ENCODE results near the gene CLCN4. TPM values are rescaled to one million over a fixed set of nuclear protein-coding genes. Genes with fewer than 3 reads are reported as not detected.

The CLCN4 gene
- total and polyA plus RNA-seq, 4 experiments from 2014 or later, result 0.28 to 0.29 TPM; not detected in 2

- Histone ChIP-seq H3K27me3 (ENCODE audit: insufficient read depth, low read length) (no peaks in the 10 kb centered on the region), H3K4me3 (ENCODE audit: low read length in 2 of 2) (no peak overlapping the region), H3K36me3 (ENCODE audit: insufficient read depth, low read length) (no peaks in the 10 kb centered on the region), H3K4me1 (ENCODE audit: insufficient read depth, low read length) (no peaks in the 10 kb centered on the region), H3K9me3 (ENCODE audit: control insufficient read depth in 1 of 2, low read length in 2 of 2) (no peaks in the 10 kb centered on the region), H3K27ac (ENCODE audit: low read depth, low read length) (no peak overlapping the region)
- peaks cover 3 to 6% of the 10 kb centered on the region in 2 donors for H3K27me3 Mint-ChIP-seq
- ChIA-PET POLR2A (ENCODE audit: partially characterized antibody) (no interaction called here), CTCF (ENCODE audit: partially characterized antibody) (no interaction called here)
- H3K4me1 Mint-ChIP-seq, result peaks cover 0 to 5% (median 1%) of the 10 kb centered on the region in 4 donors
- DNase-seq, result no peak
- H3K9me3 Mint-ChIP-seq, result peaks cover 0 to 1% (median 0%) of the 10 kb centered on the region in 8 donors
- H3K27ac Mint-ChIP-seq, result no peak overlapping the region
- no peaks in the 10 kb centered on the region for H3K36me3 Mint-ChIP-seq
- intact Hi-C loops (cut with micrococcal nuclease), result no loop called here
- H3K4me3 Mint-ChIP-seq, result no peak overlapping the region
Observed at GRCh38 chrX:10203617-10204016, 46.8 kb downstream of the CLCN4 start.

GRCh38 chrX:10206317-10206716 lies 49.5 kb downstream of the CLCN4 start:
- Histone ChIP-seq H3K4me1 (ENCODE audit: insufficient read depth, low read length) (no peaks in the 10 kb centered on the region), H3K27me3 (ENCODE audit: insufficient read depth, low read length) (no peaks in the 10 kb centered on the region), H3K9me3 (ENCODE audit: control insufficient read depth in 1 of 2, low read length in 2 of 2) (no peaks in the 10 kb centered on the region), H3K4me3 (ENCODE audit: low read length in 2 of 2) (no peak overlapping the region), H3K27ac (ENCODE audit: low read depth, low read length) (no peak overlapping the region), H3K36me3 (ENCODE audit: insufficient read depth, low read length) (no peaks in the 10 kb centered on the region)
- DNase-seq, result no peak
- H3K4me1 Mint-ChIP-seq, result no peaks in the 10 kb centered on the region
- H3K9me3 Mint-ChIP-seq, result peaks cover 0 to 1% (median 0%) of the 10 kb centered on the region in 8 donors
- H3K36me3 Mint-ChIP-seq, result no peaks in the 10 kb centered on the region
- no peak overlapping the region for H3K27ac Mint-ChIP-seq
- ChIA-PET CTCF (ENCODE audit: partially characterized antibody) (interaction anchor here (1.2 kb wide), 1 partner anchor 16 kb away, joined by 3 read pairs; no protein-coding TSS in a partner anchor), POLR2A (ENCODE audit: partially characterized antibody) (no interaction called here)
- H3K4me3 Mint-ChIP-seq, result no peak overlapping the region
- intact Hi-C loops (cut with micrococcal nuclease), result no loop called here
- H3K27me3 Mint-ChIP-seq, result peaks cover 0 to 2% of the 10 kb centered on the region in 2 donors

GRCh38 chrX:10208281-10208856 lies 51.6 kb downstream of the CLCN4 start:
- CTCF ChIA-PET (ENCODE audit: partially characterized antibody), result interaction anchor here (0.6 kb wide), 1 partner anchor 929 kb away, joined by 3 read pairs; no protein-coding TSS in a partner anchor
- Histone ChIP-seq H3K27ac (ENCODE audit: low read depth, low read length) (no peak overlapping the region), H3K4me3 (ENCODE audit: low read length in 2 of 2) (no peak overlapping the region), H3K4me1 (ENCODE audit: insufficient read depth, low read length) (no peaks in the 10 kb centered on the region), H3K27me3 (ENCODE audit: insufficient read depth, low read length) (no peaks in the 10 kb centered on the region), H3K36me3 (ENCODE audit: insufficient read depth, low read length) (no peaks in the 10 kb centered on the region), H3K9me3 (ENCODE audit: control insufficient read depth in 1 of 2, low read length in 2 of 2) (no peaks in the 10 kb centered on the region)
- Mint-ChIP-seq H3K4me1 (no peaks in the 10 kb centered on the region), H3K9me3 (peaks cover 0 to 1% (median 0%) of the 10 kb centered on the region in 8 donors), H3K4me3 (no peak overlapping the region), H3K27me3 (peaks cover 0 to 2% of the 10 kb centered on the region in 2 donors), H3K27ac (no peak overlapping the region), H3K36me3 (no peaks in the 10 kb centered on the region)
- intact Hi-C loops (cut with micrococcal nuclease), result no loop called here
- POLR2A ChIA-PET (ENCODE audit: partially characterized antibody), result no interaction called here
- no peak for DNase-seq

GRCh38 chrX:10208953-10209352 lies 52.2 kb downstream of the CLCN4 start:
- ChIA-PET POLR2A (ENCODE audit: partially characterized antibody) (no interaction called here), CTCF (ENCODE audit: partially characterized antibody) (interaction anchor here (0.6 kb wide), 2 partner anchors 20 to 929 kb away, joined by 3 to 4 read pairs; no protein-coding TSS in a partner anchor)
- Mint-ChIP-seq H3K9me3 (peaks cover 0 to 1% (median 0%) of the 10 kb centered on the region in 8 donors), H3K27ac (no peak overlapping the region), H3K27me3 (peaks cover 0 to 2% of the 10 kb centered on the region in 2 donors), H3K36me3 (no peaks in the 10 kb centered on the region), H3K4me3 (no peak overlapping the region), H3K4me1 (no peaks in the 10 kb centered on the region)
- Histone ChIP-seq H3K9me3 (ENCODE audit: control insufficient read depth in 1 of 2, low read length in 2 of 2) (no peaks in the 10 kb centered on the region), H3K4me3 (ENCODE audit: low read length in 2 of 2) (no peak overlapping the region), H3K27me3 (ENCODE audit: insufficient read depth, low read length) (no peaks in the 10 kb centered on the region), H3K27ac (ENCODE audit: low read depth, low read length) (no peak overlapping the region), H3K36me3 (ENCODE audit: insufficient read depth, low read length) (no peaks in the 10 kb centered on the region), H3K4me1 (ENCODE audit: insufficient read depth, low read length) (no peaks in the 10 kb centered on the region)
- DNase-seq, result no peak
- intact Hi-C loops (cut with micrococcal nuclease), result no loop called here

- Mint-ChIP-seq H3K36me3 (no peaks in the 10 kb centered on the region), H3K27ac (no peak overlapping the region), H3K9me3 (no peaks in the 10 kb centered on the region), H3K4me3 (no peak overlapping the region), H3K4me1 (no peaks in the 10 kb centered on the region), H3K27me3 (no peaks in the 10 kb centered on the region)
- intact Hi-C loops (cut with micrococcal nuclease), result no loop called here
- no peaks in the 10 kb centered on the region for H3K27me3 ChIP-seq (ENCODE audit: insufficient read depth, low read length)
- H3K9me3 ChIP-seq (ENCODE audit: control insufficient read depth in 1 of 2, low read length in 2 of 2), result no peaks in the 10 kb centered on the region
- CTCF ChIA-PET (ENCODE audit: partially characterized antibody), result no interaction called here
- no peak overlapping the region for H3K4me3 ChIP-seq (ENCODE audit: low read length in 2 of 2)
- POLR2A ChIA-PET (ENCODE audit: partially characterized antibody), result no interaction called here
- H3K36me3 ChIP-seq (ENCODE audit: insufficient read depth, low read length), result no peaks in the 10 kb centered on the region
- no peak overlapping the region for H3K27ac ChIP-seq (ENCODE audit: low read depth, low read length)
- no peaks in the 10 kb centered on the region for H3K4me1 ChIP-seq (ENCODE audit: insufficient read depth, low read length)
- DNase-seq, result no peak
Observed at GRCh38 chrX:10212395-10212794, 55.6 kb downstream of the CLCN4 start.

GRCh38 chrX:10213716-10214115 lies 56.9 kb downstream of the CLCN4 start:
- CTCF ChIA-PET (ENCODE audit: partially characterized antibody), result no interaction called here
- Mint-ChIP-seq H3K4me3 (no peak overlapping the region), H3K36me3 (no peaks in the 10 kb centered on the region), H3K27me3 (no peaks in the 10 kb centered on the region), H3K27ac (no peak overlapping the region), H3K9me3 (no peaks in the 10 kb centered on the region), H3K4me1 (no peaks in the 10 kb centered on the region)
- Histone ChIP-seq H3K27ac (ENCODE audit: low read depth, low read length) (no peak overlapping the region), H3K4me1 (ENCODE audit: insufficient read depth, low read length) (no peaks in the 10 kb centered on the region), H3K9me3 (ENCODE audit: control insufficient read depth in 1 of 2, low read length in 2 of 2) (no peaks in the 10 kb centered on the region), H3K36me3 (ENCODE audit: insufficient read depth, low read length) (no peaks in the 10 kb centered on the region), H3K27me3 (ENCODE audit: insufficient read depth, low read length) (no peaks in the 10 kb centered on the region), H3K4me3 (ENCODE audit: low read length in 2 of 2) (no peak overlapping the region)
- intact Hi-C loops (cut with micrococcal nuclease), result no loop called here
- no peak for DNase-seq
- POLR2A ChIA-PET (ENCODE audit: partially characterized antibody), result no interaction called here

- Mint-ChIP-seq H3K4me1 (no peaks in the 10 kb centered on the region), H3K27ac (no peak overlapping the region), H3K9me3 (peaks cover 0 to 2% (median 0%) of the 10 kb centered on the region in 8 donors), H3K27me3 (no peaks in the 10 kb centered on the region), H3K36me3 (no peaks in the 10 kb centered on the region), H3K4me3 (no peak overlapping the region)
- no peaks in the 10 kb centered on the region for H3K4me1 ChIP-seq (ENCODE audit: insufficient read depth, low read length)
- H3K27ac ChIP-seq (ENCODE audit: low read depth, low read length), result no peak overlapping the region
- DNase-seq, result no peak
- no peaks in the 10 kb centered on the region for H3K36me3 ChIP-seq (ENCODE audit: insufficient read depth, low read length)
- ChIA-PET POLR2A (ENCODE audit: partially characterized antibody) (no interaction called here), CTCF (ENCODE audit: partially characterized antibody) (no interaction called here)
- no peak overlapping the region for H3K4me3 ChIP-seq (ENCODE audit: low read length in 2 of 2)
- no peaks in the 10 kb centered on the region for H3K27me3 ChIP-seq (ENCODE audit: insufficient read depth, low read length)
- H3K9me3 ChIP-seq (ENCODE audit: control insufficient read depth in 1 of 2, low read length in 2 of 2), result no peaks in the 10 kb centered on the region
- intact Hi-C loops (cut with micrococcal nuclease), result no loop called here
Observed at GRCh38 chrX:10216208-10216607, 59.4 kb downstream of the CLCN4 start.

Measured in CD4-positive, alpha-beta memory T cell (primary cell).